IPS-18c (cell line): ENCODE results near the gene BSX.

Experiments
- H3K4me3 ChIP-seq: 2 replicates; pipeline ENCODE4 v1.7.0; 2013; ENCODE audit warnings: low read depth, mild to moderate bottlenecking, low read length, moderate library complexity; ENCODE audit not compliant: insufficient read depth
- H3K9me3 ChIP-seq: one replicate; pipeline ENCODE4 v1.6.1; 2013; ENCODE audit warnings: mild to moderate bottlenecking, low read length, moderate library complexity; ENCODE audit not compliant: control insufficient read depth, insufficient read depth

BSX gene

GRCh38 chr11:122976734-122977469 lies 4.7 kb downstream of the BSX start:
- Histone ChIP-seq H3K4me3 (peak overlapping the region; percentile 55), H3K9me3 (peaks cover 2% of the 10 kb centered on the region)

GRCh38 chr11:122976061-122976733 lies 5.4 kb downstream of the BSX start:
- H3K9me3 ChIP-seq = peaks cover 2% of the 10 kb centered on the region
- peak overlapping the region; percentile 55 for H3K4me3 ChIP-seq

GRCh38 chr11:122963961-122964360 lies 17.7 kb downstream of the BSX start:
- no peak overlapping the region for H3K4me3 ChIP-seq
- H3K9me3 ChIP-seq = no peaks in the 10 kb centered on the region

GRCh38 chr11:122954455-122954854 lies 27.2 kb downstream of the BSX start:
- Histone ChIP-seq H3K9me3 (no peaks in the 10 kb centered on the region), H3K4me3 (no peak overlapping the region)

GRCh38 chr11:122951211-122951610 lies 30.4 kb downstream of the BSX start:
- H3K4me3 ChIP-seq = no peak overlapping the region
- no peaks in the 10 kb centered on the region for H3K9me3 ChIP-seq

GRCh38 chr11:122938557-122938956 lies 43.1 kb downstream of the BSX start:
- no peaks in the 10 kb centered on the region for H3K9me3 ChIP-seq
- H3K4me3 ChIP-seq = no peak overlapping the region

GRCh38 chr11:122937983-122938382 lies 43.7 kb downstream of the BSX start:
- H3K9me3 ChIP-seq = no peaks in the 10 kb centered on the region
- H3K4me3 ChIP-seq = no peak overlapping the region

- H3K4me3 ChIP-seq = no peak overlapping the region
- no peaks in the 10 kb centered on the region for H3K9me3 ChIP-seq
Measured at GRCh38 chr11:122933416-122933815, 48.2 kb downstream of the BSX start.

- H3K4me3 ChIP-seq = no peak overlapping the region
- no peaks in the 10 kb centered on the region for H3K9me3 ChIP-seq
Measured at GRCh38 chr11:122931510-122931909, 50.1 kb downstream of the BSX start.
